ENCODE results near the gene VAMP5. TPM values are rescaled to one million over a fixed set of nuclear protein-coding genes. Genes with fewer than 3 reads are reported as not detected.
"Not testable (repeated sequence)": the region's sequence is repeated elsewhere in the genome, so short reads cannot be mapped to it uniquely, and the experiment has no call there.

Gene VAMP5
- total RNA-seq, 4 donors from 2014 or later: 37.6 to 56.5 (median 51.2) TPM

- no peaks in the 10 kb centered on the region for H3K9me3 ChIP-seq
- no peak overlapping the region for H3K27ac ChIP-seq
- peaks cover 0 to 26% (median 4%) of the 10 kb centered on the region in 3 donors for H3K4me1 ChIP-seq
- peaks cover 0 to 89% of the 10 kb centered on the region in 2 donors for H3K36me3 ChIP-seq
- no peaks in the 10 kb centered on the region for H3K27me3 ChIP-seq
- WGBS, 2 donors (ENCODE audit: low coverage in 1 of 2): 80 to 87% methylated on average over 2 to 3 of the region's 3 CpGs
- no peak overlapping the region for H3K4me3 ChIP-seq
- TF ChIP-seq POLR2A (IDR thresholded peaks at IDR 0.05): no peak
- TF ChIP-seq CTCF (IDR thresholded peaks at IDR 0.05): no peak
- no peak for TF ChIP-seq EP300 (IDR thresholded peaks at IDR 0.05)
- TF ChIP-seq POLR2AphosphoS5 (IDR thresholded peaks at IDR 0.05): no peak
- no peak for ATAC-seq
These were observed 29.1 kb upstream of the VAMP5 start for GRCh38 chr2:85554980-85555612.

GRCh38 chr2:85557130-85557529, 27.1 kb upstream of the VAMP5 start:
- no peak overlapping the region for H3K4me3 ChIP-seq
- H3K9me3 ChIP-seq: no peaks in the 10 kb centered on the region
- no peak for TF ChIP-seq POLR2A (IDR thresholded peaks at IDR 0.05)
- TF ChIP-seq POLR2AphosphoS5 (IDR thresholded peaks at IDR 0.05): no peak
- TF ChIP-seq EP300 (IDR thresholded peaks at IDR 0.05): no peak
- TF ChIP-seq CTCF (IDR thresholded peaks at IDR 0.05): no peak
- WGBS, 2 donors (ENCODE audit: low coverage in 1 of 2): 85 to 88% methylated on average over 3 to 5 of the region's 5 CpGs
- ATAC-seq: no peak
- H3K27me3 ChIP-seq: no peaks in the 10 kb centered on the region
- H3K36me3 ChIP-seq: peaks cover 0 to 69% of the 10 kb centered on the region in 2 donors
- peaks cover 0 to 31% (median 10%) of the 10 kb centered on the region in 3 donors for H3K4me1 ChIP-seq
- H3K27ac ChIP-seq: no peak overlapping the region

GRCh38 chr2:85558160-85558559, 26.1 kb upstream of the VAMP5 start:
- 100% methylated on average over 1 of the region's 1 CpG for WGBS, 2 donors (ENCODE audit: low coverage in 1 of 2)
- Histone ChIP-seq H3K27me3 (no peaks in the 10 kb centered on the region), H3K9me3 (no peaks in the 10 kb centered on the region), H3K4me3 (no peak overlapping the region), H3K27ac (no peak overlapping the region), H3K36me3 (peaks cover 0 to 59% of the 10 kb centered on the region in 2 donors), H3K4me1 (peaks cover 0 to 30% (median 10%) of the 10 kb centered on the region in 3 donors)
- no peak for TF ChIP-seq CTCF (IDR thresholded peaks at IDR 0.05)
- TF ChIP-seq POLR2A (IDR thresholded peaks at IDR 0.05): no peak
- TF ChIP-seq POLR2AphosphoS5 (IDR thresholded peaks at IDR 0.05): no peak
- no peak for TF ChIP-seq EP300 (IDR thresholded peaks at IDR 0.05)
- ATAC-seq: no peak

- H3K9me3 ChIP-seq, H3K27me3 ChIP-seq, ATAC-seq: not testable (repeated sequence)
- Histone ChIP-seq H3K4me3 (peak overlapping the region; percentile 77 to 82), H3K4me1 (peaks cover 0 to 30% (median 10%) of the 10 kb centered on the region in 3 donors), H3K27ac (peak overlapping the region in 2 of 4 donors; percentile 88 to 90), H3K36me3 (peaks cover 0 to 36% of the 10 kb centered on the region in 2 donors)
- WGBS, 2 donors (ENCODE audit: low coverage in 1 of 2): 78 to 85% methylated on average over 8 to 9 of the region's 12 CpGs
These were observed 23.9 kb upstream of the VAMP5 start for GRCh38 chr2:85560403-85560726.

GRCh38 chr2:85560812-85561279, 23.4 kb upstream of the VAMP5 start:
- no peak for ATAC-seq
- Histone ChIP-seq H3K9me3 (no peaks in the 10 kb centered on the region), H3K4me3 (peak overlapping the region; percentile 77 to 82), H3K4me1 (peaks cover 0 to 30% (median 10%) of the 10 kb centered on the region in 3 donors), H3K27me3 (no peaks in the 10 kb centered on the region), H3K27ac (peak overlapping the region; percentile 70 to 90 (median 88)), H3K36me3 (peaks cover 0 to 32% of the 10 kb centered on the region in 2 donors)
- TF ChIP-seq EP300 (IDR thresholded peaks at IDR 0.05) (no peak), POLR2AphosphoS5 (IDR thresholded peaks at IDR 0.05) (no peak), POLR2A (IDR thresholded peaks at IDR 0.05) (no peak)
- 0 to 5% methylated on average over 2 to 5 of the region's 14 CpGs for WGBS, 2 donors (ENCODE audit: low coverage in 1 of 2)
